ENCODE results near the gene KIAA1671.

Gene KIAA1671

GRCh38 chr22:25127318-25127717 lies 174.8 kb downstream of the KIAA1671 start:
- TF ChIP-seq GATA3 (IDR thresholded peaks at IDR 0.05; ENCODE audit: low read depth, low read length) (no peak), GATA2 (IDR thresholded peaks at IDR 0.05; ENCODE audit: low read depth, low read length) (no peak)

- TF ChIP-seq GATA2 (IDR thresholded peaks at IDR 0.05; ENCODE audit: low read depth, low read length) (no peak), GATA3 (IDR thresholded peaks at IDR 0.05; ENCODE audit: low read depth, low read length) (no peak)
Observed at GRCh38 chr22:25130462-25130861, 177.9 kb downstream of the KIAA1671 start.

- TF ChIP-seq GATA3 (IDR thresholded peaks at IDR 0.05; ENCODE audit: low read depth, low read length): no peak
- no peak for TF ChIP-seq GATA2 (IDR thresholded peaks at IDR 0.05; ENCODE audit: low read depth, low read length)
Observed at GRCh38 chr22:25131198-25131887, 178.8 kb downstream of the KIAA1671 start.

GRCh38 chr22:25134028-25134427 lies 181.5 kb downstream of the KIAA1671 start:
- TF ChIP-seq GATA3 (IDR thresholded peaks at IDR 0.05; ENCODE audit: low read depth, low read length) (no peak), GATA2 (IDR thresholded peaks at IDR 0.05; ENCODE audit: low read depth, low read length) (no peak)

GRCh38 chr22:25134451-25134850 lies 181.9 kb downstream of the KIAA1671 start:
- TF ChIP-seq GATA2 (IDR thresholded peaks at IDR 0.05; ENCODE audit: low read depth, low read length): no peak
- TF ChIP-seq GATA3 (IDR thresholded peaks at IDR 0.05; ENCODE audit: low read depth, low read length): no peak

- TF ChIP-seq GATA3 (IDR thresholded peaks at IDR 0.05; ENCODE audit: low read depth, low read length) (no peak), GATA2 (IDR thresholded peaks at IDR 0.05; ENCODE audit: low read depth, low read length) (no peak)
Observed at GRCh38 chr22:25136953-25137576, 184.5 kb downstream of the KIAA1671 start.

GRCh38 chr22:25137577-25138525 lies 185.3 kb downstream of the KIAA1671 start:
- no peak for TF ChIP-seq GATA2 (IDR thresholded peaks at IDR 0.05; ENCODE audit: low read depth, low read length)
- TF ChIP-seq GATA3 (IDR thresholded peaks at IDR 0.05; ENCODE audit: low read depth, low read length): no peak

GRCh38 chr22:25139062-25139461 lies 186.5 kb downstream of the KIAA1671 start:
- TF ChIP-seq GATA2 (IDR thresholded peaks at IDR 0.05; ENCODE audit: low read depth, low read length) (no peak), GATA3 (IDR thresholded peaks at IDR 0.05; ENCODE audit: low read depth, low read length) (no peak)

- TF ChIP-seq GATA3 (IDR thresholded peaks at IDR 0.05; ENCODE audit: low read depth, low read length) (no peak), GATA2 (IDR thresholded peaks at IDR 0.05; ENCODE audit: low read depth, low read length) (0 out of 2 replicates have a peak, but pooled peaks have one; percentile 12)
Observed at GRCh38 chr22:25142102-25142501, 189.6 kb downstream of the KIAA1671 start.

GRCh38 chr22:25143156-25144076 lies 190.9 kb downstream of the KIAA1671 start:
- TF ChIP-seq GATA2 (IDR thresholded peaks at IDR 0.05; ENCODE audit: low read depth, low read length) (no peak), GATA3 (IDR thresholded peaks at IDR 0.05; ENCODE audit: low read depth, low read length) (no peak)

- TF ChIP-seq GATA3 (IDR thresholded peaks at IDR 0.05; ENCODE audit: low read depth, low read length): no peak
- no peak for TF ChIP-seq GATA2 (IDR thresholded peaks at IDR 0.05; ENCODE audit: low read depth, low read length)
Observed at GRCh38 chr22:25144522-25144921, 192.0 kb downstream of the KIAA1671 start.

- no peak for TF ChIP-seq GATA2 (IDR thresholded peaks at IDR 0.05; ENCODE audit: low read depth, low read length)
- no peak for TF ChIP-seq GATA3 (IDR thresholded peaks at IDR 0.05; ENCODE audit: low read depth, low read length)
Observed at GRCh38 chr22:25146307-25146706, 193.8 kb downstream of the KIAA1671 start.

GRCh38 chr22:25146906-25147641 lies 194.6 kb downstream of the KIAA1671 start:
- TF ChIP-seq GATA2 (IDR thresholded peaks at IDR 0.05; ENCODE audit: low read depth, low read length) (no peak), GATA3 (IDR thresholded peaks at IDR 0.05; ENCODE audit: low read depth, low read length) (no peak)
